ENCODE data around the gene LRRN3. TPM values are rescaled to one million over a fixed set of nuclear protein-coding genes. Genes with fewer than 3 reads are reported as not detected.

LRRN3 gene
- total and polyA plus RNA-seq, 2 of the 4 experiments (the other 2 are of a cell fraction): 6.9 to 15.2 TPM

GRCh38 chr7:111068618-111069017 is 22.3 kb upstream of the LRRN3 start:
- Histone ChIP-seq H3K79me1 (ENCODE audit: low read depth in 1 of 2, low read length in 2 of 2) (no peaks in the 10 kb centered on the region), H4K20me1 (ENCODE audit: insufficient read depth, low read length) (no peaks in the 10 kb centered on the region), H3K27me3 (ENCODE audit: control insufficient read depth, insufficient read depth, low read length) (no peaks in the 10 kb centered on the region), H4K8ac (ENCODE audit: low read depth in 2 of 2, low read length in 2 of 2) (no peak overlapping the region), H3K56ac (ENCODE audit: extremely low read depth, insufficient read depth, low read length) (no peak overlapping the region), H2BK20ac (ENCODE audit: low read depth, low read length) (no peak overlapping the region), H3K4me2 (ENCODE audit: low read depth, low read length) (no peak overlapping the region), H3K9me3 (ENCODE audit: control insufficient read depth, insufficient read depth, low read length) (no peaks in the 10 kb centered on the region), H4K5ac (ENCODE audit: low read depth, low read length) (no peak overlapping the region), H3K27ac (ENCODE audit: insufficient read depth, low read length) (no peak overlapping the region), H2BK15ac (ENCODE audit: low read depth, low read length) (no peak overlapping the region), H3K9me1 (ENCODE audit: insufficient read depth, low read length) (no peaks in the 10 kb centered on the region), H3K36me3 (ENCODE audit: control insufficient read depth, insufficient read depth, low read length) (no peaks in the 10 kb centered on the region), H3K4ac (ENCODE audit: low read depth, low read length) (no peak overlapping the region), H3K23ac (ENCODE audit: low read depth, low read length) (no peak overlapping the region), H3K14ac (replicated peaks; ENCODE audit: low read depth, low read length) (no peak overlapping the region), H2AK9ac (replicated peaks; ENCODE audit: low read depth, low read length, poor library complexity) (no peak overlapping the region), H2AFZ (replicated peaks; ENCODE audit: low read length, poor library complexity) (no peak overlapping the region), H3K4me1 (ENCODE audit: control insufficient read depth, insufficient read depth, low read length) (no peaks in the 10 kb centered on the region), H3K4me3 (ENCODE audit: insufficient read depth, low read depth, low read length) (no peak overlapping the region), H2BK120ac (ENCODE audit: low read depth, low read length) (no peak overlapping the region), H3K18ac (ENCODE audit: low read depth, low read length) (no peak overlapping the region), H2AK5ac (ENCODE audit: low read depth, low read length) (no peak overlapping the region), H4K91ac (ENCODE audit: insufficient read depth, low read depth, low read length) (no peak overlapping the region), H2BK5ac (ENCODE audit: low read depth, low read length, poor library complexity, severe bottlenecking) (no peak overlapping the region), H3K9ac (ENCODE audit: low read depth, low read length) (no peak overlapping the region)
- intact Hi-C loops (cut with micrococcal nuclease): no loop called here
- no peak for ATAC-seq (ENCODE audit: low read depth)
- WGBS, 2 experiments (ENCODE audit: extremely low coverage in 2 of 2, insufficient read length in 1 of 2): 100% methylated on average over 1 of the region's 2 CpGs; no CpG with 5 or more reads in 1 of the 2 experiments
- in situ Hi-C loops (cut with MboI; ENCODE audit: low sequenced_read_pairs): no loop called here
- dilution Hi-C loops (cut with HindIII; ENCODE audit: low sequenced_read_pairs, unreplicated experiment): no loop called here
- TF ChIP-seq MAFK (IDR thresholded peaks at IDR 0.05; ENCODE audit: low read depth, low read length): no peak
- no peak for TF ChIP-seq RCOR1 (IDR thresholded peaks at IDR 0.05; ENCODE audit: insufficient replicate concordance, low read length)
- TF ChIP-seq FOS (IDR thresholded peaks at IDR 0.05; ENCODE audit: low read depth, low read length): no peak
- no peak for TF ChIP-seq BHLHE40 (IDR thresholded peaks at IDR 0.05; ENCODE audit: low read depth, low read length)
- no TSS peak for BruUV-seq (replicated peaks)
- POLR2A ChIA-PET (ENCODE audit: unreplicated experiment): no interaction called here
- DNase-seq: no peak
- CTCF ChIA-PET: interaction anchor here (0.6 kb wide), 1 partner anchor 28 kb away, joined by 3 read pairs; no protein-coding TSS in a partner anchor
